ENCODE measurements around the gene PPID.

DNA sequence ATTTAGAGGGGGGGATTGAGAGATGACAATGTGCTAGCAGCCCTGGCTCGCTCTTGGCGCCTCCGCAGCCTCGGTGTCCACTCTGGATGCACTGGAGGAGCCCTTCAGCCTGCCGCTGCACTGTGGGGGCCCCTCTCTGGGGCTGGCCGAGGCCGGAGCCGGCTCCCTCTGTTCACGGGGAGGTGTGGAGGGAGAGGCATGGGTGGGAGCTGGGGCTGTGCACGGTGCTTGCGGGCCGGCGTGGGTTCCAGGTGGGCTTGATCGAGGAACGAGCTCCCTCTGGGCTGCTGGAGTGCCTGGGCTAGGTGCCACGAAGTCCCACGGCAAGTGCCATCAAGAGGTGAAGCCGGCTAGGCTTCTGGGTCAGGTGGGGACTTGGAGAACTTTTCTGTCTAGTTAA, 58.4 kb downstream of the PPID start:
- TF ChIP-seq, protein P1, sequence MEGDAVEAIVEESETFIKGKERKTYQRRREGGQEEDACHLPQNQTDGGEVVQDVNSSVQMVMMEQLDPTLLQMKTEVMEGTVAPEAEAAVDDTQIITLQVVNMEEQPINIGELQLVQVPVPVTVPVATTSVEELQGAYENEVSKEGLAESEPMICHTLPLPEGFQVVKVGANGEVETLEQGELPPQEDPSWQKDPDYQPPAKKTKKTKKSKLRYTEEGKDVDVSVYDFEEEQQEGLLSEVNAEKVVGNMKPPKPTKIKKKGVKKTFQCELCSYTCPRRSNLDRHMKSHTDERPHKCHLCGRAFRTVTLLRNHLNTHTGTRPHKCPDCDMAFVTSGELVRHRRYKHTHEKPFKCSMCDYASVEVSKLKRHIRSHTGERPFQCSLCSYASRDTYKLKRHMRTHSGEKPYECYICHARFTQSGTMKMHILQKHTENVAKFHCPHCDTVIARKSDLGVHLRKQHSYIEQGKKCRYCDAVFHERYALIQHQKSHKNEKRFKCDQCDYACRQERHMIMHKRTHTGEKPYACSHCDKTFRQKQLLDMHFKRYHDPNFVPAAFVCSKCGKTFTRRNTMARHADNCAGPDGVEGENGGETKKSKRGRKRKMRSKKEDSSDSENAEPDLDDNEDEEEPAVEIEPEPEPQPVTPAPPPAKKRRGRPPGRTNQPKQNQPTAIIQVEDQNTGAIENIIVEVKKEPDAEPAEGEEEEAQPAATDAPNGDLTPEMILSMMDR (conservative IDR thresholded peaks at IDR 0.05; ENCODE audit: low read depth, low read length): no peak
- TF ChIP-seq EZH2phosphoT487 (IDR thresholded peaks at IDR 0.05; ENCODE audit: borderline replicate concordance, low read length): no peak
- TF ChIP-seq EZH2 (IDR thresholded peaks at IDR 0.05; ENCODE audit: low read length, unreplicated experiment): no peak

All from PC-3 (cell line).